IPS-15b (cell line): ENCODE data around the gene SEC31A.
"Not testable (repeated sequence)": the region's sequence is repeated elsewhere in the genome, so short reads cannot be mapped to it uniquely, and the experiment has no call there.

Source experiments
- H3K27me3 ChIP-seq: one replicate; pipeline ENCODE4 v1.6.1; 2013; ENCODE audit warnings: low read length; ENCODE audit not compliant: control insufficient read depth, insufficient read depth
- H3K36me3 ChIP-seq: one replicate; pipeline ENCODE4 v1.6.1; 2013; ENCODE audit warnings: low read length; ENCODE audit not compliant: control insufficient read depth, insufficient read depth
- H3K4me1 ChIP-seq: one replicate; pipeline ENCODE4 v1.6.1; 2013; ENCODE audit warnings: mild to moderate bottlenecking, low read length; ENCODE audit not compliant: control insufficient read depth, insufficient read depth
- H3K4me3 ChIP-seq: one replicate; pipeline ENCODE4 v1.5.1; 2013; ENCODE audit warnings: low read depth, low read length
- H3K9ac ChIP-seq: one replicate; pipeline ENCODE4 v1.6.1; 2013; ENCODE audit warnings: low read depth, mild to moderate bottlenecking, low read length
- H3K9me3 ChIP-seq: one replicate; pipeline ENCODE4 v1.6.1; 2013; ENCODE audit warnings: mild to moderate bottlenecking, low read length; ENCODE audit not compliant: control insufficient read depth, insufficient read depth

SEC31A gene, protein sequence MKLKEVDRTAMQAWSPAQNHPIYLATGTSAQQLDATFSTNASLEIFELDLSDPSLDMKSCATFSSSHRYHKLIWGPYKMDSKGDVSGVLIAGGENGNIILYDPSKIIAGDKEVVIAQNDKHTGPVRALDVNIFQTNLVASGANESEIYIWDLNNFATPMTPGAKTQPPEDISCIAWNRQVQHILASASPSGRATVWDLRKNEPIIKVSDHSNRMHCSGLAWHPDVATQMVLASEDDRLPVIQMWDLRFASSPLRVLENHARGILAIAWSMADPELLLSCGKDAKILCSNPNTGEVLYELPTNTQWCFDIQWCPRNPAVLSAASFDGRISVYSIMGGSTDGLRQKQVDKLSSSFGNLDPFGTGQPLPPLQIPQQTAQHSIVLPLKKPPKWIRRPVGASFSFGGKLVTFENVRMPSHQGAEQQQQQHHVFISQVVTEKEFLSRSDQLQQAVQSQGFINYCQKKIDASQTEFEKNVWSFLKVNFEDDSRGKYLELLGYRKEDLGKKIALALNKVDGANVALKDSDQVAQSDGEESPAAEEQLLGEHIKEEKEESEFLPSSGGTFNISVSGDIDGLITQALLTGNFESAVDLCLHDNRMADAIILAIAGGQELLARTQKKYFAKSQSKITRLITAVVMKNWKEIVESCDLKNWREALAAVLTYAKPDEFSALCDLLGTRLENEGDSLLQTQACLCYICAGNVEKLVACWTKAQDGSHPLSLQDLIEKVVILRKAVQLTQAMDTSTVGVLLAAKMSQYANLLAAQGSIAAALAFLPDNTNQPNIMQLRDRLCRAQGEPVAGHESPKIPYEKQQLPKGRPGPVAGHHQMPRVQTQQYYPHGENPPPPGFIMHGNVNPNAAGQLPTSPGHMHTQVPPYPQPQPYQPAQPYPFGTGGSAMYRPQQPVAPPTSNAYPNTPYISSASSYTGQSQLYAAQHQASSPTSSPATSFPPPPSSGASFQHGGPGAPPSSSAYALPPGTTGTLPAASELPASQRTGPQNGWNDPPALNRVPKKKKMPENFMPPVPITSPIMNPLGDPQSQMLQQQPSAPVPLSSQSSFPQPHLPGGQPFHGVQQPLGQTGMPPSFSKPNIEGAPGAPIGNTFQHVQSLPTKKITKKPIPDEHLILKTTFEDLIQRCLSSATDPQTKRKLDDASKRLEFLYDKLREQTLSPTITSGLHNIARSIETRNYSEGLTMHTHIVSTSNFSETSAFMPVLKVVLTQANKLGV

DNA sequence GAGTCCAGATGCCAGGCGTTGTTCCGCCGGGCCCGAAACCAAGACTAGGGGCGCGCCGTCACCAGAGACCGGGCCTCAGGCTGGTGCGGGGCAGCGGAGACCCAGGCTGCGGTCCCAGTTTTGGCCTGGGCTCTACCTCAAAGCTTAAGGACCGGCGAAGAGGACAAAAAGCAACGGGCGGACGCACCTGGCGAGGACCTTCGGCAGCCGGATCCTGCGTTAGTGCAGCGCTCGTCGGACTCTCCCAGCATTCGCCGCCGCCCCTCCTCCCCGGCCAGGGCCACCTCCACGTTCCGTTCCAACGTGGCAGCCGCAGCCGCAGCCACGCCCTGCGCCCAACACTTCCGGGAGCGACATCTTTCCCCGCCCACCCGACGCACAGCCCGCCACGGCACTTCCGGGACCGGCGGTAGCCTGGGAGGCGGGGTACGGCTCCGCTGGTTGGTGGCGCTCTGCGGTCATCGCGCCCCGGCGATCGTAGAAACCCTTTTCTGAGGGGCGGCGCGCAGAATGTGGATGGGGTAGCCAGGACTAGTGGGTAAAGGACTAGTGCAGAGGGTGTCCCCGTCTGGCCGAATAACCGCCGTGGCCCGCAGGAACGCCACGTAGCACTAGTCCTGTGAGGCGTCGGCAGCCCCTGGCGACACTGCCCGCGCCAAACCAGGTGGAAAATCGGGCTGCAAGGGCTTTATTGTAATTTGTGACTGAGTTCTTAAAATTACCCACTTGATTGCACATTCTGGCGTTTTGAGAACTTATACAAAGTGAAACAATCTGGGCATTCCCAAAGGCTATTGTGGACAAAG is at the start of gene SEC31A:
TSS of gene SEC31A (minus strand) at position 253 of the 806 bp plus-strand sequence. CDS start 9,217 bp downstream, outside the sequence.
- peaks cover 13% of the 10 kb centered on the region for H3K36me3 ChIP-seq
- no peaks in the 10 kb centered on the region for H3K9me3 ChIP-seq
- H3K4me1 ChIP-seq, result peaks cover 3% of the 10 kb centered on the region
- no peaks in the 10 kb centered on the region for H3K27me3 ChIP-seq
- H3K9ac ChIP-seq, result peak within 1 kb of the TSS; percentile 98
- peak within 1 kb of the TSS; percentile 96 for H3K4me3 ChIP-seq

DNA sequence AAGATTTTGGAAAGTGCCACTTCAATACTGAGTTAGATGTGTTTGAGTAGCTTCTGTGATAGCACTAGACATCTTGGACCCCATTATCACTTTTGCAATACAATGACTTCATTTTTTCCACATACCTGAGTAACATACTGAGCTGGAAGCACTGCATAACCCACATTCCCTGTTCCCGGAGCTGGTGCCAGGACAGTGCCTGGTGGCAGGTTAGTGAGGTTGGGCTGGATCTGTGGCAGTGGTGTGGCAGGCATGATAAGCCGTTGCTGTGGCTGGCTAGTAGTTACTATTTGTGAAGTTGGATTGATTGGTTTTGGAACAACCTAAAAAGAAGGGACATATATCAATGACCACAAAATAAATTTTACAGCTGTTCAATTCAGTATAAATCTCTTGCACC is 48.5 kb upstream of the SEC31A start:
- Histone ChIP-seq H3K9me3 (no peaks in the 10 kb centered on the region), H3K9ac (no peak overlapping the region), H3K27me3 (no peaks in the 10 kb centered on the region), H3K36me3 (peaks cover 5% of the 10 kb centered on the region), H3K4me1 (no peaks in the 10 kb centered on the region), H3K4me3 (no peak overlapping the region)

DNA sequence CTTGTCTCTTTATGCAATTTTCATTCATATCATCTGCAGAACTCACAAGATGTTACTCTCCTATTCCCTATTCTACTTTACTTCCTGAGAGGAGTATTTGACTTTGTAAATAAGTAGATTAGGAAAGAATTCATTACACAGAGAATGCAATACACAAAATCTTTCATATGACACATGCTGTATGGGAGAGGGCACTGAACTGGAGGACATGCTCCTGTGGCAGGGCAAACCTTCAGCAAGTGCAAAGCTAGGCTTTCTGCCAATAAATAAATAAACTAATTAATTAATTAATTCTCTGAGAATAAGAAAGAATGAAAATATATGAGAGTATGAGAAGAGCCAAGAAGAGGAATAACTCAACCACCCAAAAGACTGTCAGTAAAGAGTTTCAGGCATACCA is 43.5 kb upstream of the SEC31A start:
- H3K9me3 ChIP-seq, result no peaks in the 10 kb centered on the region
- peaks cover 4% of the 10 kb centered on the region for H3K36me3 ChIP-seq
- no peak overlapping the region for H3K9ac ChIP-seq
- no peak overlapping the region for H3K4me3 ChIP-seq
- no peaks in the 10 kb centered on the region for H3K27me3 ChIP-seq
- no peaks in the 10 kb centered on the region for H3K4me1 ChIP-seq

DNA sequence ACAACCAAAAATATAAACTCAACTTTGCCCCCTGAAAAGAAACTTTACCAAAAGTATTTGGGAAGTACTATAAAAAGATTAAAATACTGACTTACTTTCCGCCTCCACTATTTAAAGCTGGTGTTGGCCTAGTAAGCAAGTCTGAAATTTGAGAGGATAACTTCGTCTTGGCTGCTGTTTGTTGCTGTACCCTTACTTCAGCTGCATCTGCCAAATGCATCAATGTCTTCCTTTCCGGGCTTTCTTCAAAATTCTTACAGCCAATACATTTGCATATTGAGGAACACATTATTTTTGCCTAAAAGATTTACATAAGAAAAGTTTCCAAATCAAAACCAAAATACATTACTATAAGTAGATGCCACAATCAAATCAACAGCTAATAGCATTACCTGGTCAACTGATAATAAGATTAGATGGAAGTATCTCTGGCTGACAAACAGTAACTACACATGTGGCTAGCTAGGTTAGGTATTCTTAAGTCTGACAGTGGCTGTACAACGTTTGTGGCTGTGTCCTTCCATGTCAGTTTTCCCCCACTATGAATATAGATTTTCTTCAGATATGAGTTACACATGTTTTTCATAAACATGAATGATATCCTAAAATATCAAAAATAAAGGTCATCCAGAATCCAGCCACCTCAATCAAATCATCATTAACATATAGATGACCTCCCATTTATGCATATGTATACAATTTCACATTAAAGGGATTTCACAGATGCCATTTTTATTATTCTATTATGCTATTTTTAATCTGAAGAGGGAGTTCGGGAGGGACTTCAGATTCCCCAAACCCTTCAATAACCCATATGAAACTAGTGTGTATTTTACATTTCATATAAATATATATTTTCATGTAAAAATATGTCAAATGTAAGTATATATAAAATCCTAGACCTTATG is 40.1 kb upstream of the SEC31A start:
- Histone ChIP-seq H3K4me3 (no peak overlapping the region), H3K27me3 (no peaks in the 10 kb centered on the region), H3K4me1 (no peaks in the 10 kb centered on the region), H3K36me3 (no peaks in the 10 kb centered on the region), H3K9me3 (no peaks in the 10 kb centered on the region), H3K9ac (no peak overlapping the region)

DNA sequence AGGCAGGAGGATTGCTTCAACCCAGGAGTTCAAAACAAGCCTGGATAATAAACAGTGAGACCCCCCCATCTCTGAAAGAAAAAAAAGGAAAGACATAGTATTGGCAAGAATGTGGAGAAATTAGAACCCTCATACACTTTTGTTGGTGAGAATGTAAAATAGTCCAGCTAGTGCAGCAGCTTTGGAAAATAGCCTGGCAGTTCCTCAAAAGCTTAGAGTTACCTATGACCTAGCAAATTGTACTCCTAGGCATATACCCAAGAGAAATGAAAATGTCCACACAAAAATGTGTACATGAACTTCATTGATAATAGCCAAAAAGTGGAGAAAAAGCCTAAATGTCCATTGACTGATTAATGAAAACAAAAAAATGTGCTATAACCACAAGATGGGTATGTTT is 30.8 kb upstream of the SEC31A start:
- Histone ChIP-seq H3K9me3 (no peaks in the 10 kb centered on the region), H3K4me3 (no peak overlapping the region), H3K9ac (no peak overlapping the region), H3K27me3 (no peaks in the 10 kb centered on the region), H3K4me1 (no peaks in the 10 kb centered on the region), H3K36me3 (no peaks in the 10 kb centered on the region)

DNA sequence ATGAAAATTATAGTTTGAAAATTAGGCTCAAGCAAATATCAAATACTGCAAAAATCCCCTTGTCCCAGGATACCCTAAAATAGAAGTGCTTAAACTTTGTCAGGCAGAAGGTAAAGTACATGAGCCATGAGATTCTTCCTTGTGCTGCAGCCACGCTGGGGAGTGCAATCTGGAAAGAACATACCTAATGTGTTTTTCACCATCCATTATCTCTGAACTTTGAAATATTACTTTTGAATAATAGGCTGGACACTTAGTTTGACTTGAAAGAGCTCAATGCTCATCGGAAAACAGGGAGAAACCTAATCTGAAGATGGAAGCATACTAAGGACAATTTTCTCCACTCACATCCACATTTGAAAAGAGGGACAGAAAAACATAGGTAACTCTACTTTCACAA is 28.4 kb upstream of the SEC31A start:
- Histone ChIP-seq H3K9me3 (no peaks in the 10 kb centered on the region), H3K27me3 (no peaks in the 10 kb centered on the region), H3K36me3 (no peaks in the 10 kb centered on the region), H3K4me3 (no peak overlapping the region), H3K4me1 (no peaks in the 10 kb centered on the region), H3K9ac (no peak overlapping the region)

DNA sequence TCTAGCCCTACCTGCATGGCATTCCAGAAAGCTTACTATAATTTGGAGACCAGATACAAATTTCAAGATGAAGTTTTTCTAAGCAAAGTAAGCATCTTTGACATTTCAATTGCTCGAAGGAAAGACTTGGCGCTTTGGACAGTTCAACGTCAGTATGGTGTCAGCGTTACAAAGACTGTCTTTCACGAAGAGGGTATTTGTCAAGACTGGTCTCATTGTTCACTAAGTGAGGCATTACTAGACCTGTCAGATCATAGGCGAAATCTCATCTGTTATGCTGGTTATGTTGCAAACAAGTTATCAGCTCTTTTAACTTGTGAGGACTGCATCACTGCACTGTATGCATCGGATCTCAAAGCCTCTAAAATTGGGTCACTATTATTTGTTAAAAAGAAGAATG is 27.1 kb upstream of the SEC31A start:
- Histone ChIP-seq H3K9me3 (no peaks in the 10 kb centered on the region), H3K27me3 (no peaks in the 10 kb centered on the region), H3K9ac (no peak overlapping the region), H3K36me3 (no peaks in the 10 kb centered on the region), H3K4me1 (no peaks in the 10 kb centered on the region), H3K4me3 (no peak overlapping the region)

DNA sequence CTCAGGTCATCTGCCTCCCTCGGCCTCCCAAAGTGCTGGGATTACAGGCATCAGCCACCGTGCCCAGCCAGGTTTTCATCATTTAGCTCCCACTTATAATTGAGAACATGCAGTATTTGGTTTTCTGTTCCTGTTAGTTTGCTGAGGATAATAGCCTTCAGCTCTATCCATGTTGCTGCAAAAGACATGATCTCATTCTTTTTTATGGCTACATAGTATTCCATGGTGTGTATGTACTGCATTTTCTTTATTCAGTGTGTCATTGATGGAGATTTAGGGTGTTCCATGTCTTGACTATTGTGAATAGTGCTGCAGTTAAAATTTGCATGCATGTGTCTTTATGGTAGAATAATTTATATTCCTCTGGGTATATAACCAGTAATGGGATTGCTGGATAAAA is 23.0 kb upstream of the SEC31A start:
- not testable (repeated sequence) for H3K27me3 ChIP-seq, H3K4me3 ChIP-seq, H3K9me3 ChIP-seq, H3K36me3 ChIP-seq, H3K9ac ChIP-seq, H3K4me1 ChIP-seq

DNA sequence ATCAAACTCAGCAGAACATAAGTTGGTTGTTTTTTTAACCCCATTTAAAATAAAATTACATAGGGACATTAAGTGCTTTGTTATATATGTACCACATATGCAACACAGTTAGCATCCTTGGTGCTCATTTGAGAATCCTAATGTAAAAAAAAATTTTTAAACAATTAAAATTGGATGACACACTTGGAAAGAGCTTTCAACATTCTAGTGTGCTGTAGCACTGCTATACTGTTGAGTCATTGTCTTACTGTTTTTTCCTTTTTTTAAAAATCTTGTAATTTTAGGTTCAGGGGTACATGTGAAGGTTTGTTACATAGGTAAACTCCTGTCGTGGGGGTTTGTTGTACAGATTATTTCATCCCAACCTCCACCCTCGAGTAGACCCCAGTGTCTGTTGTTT is 22.4 kb upstream of the SEC31A start:
- peaks cover 2% of the 10 kb centered on the region for H3K36me3 ChIP-seq
- no peaks in the 10 kb centered on the region for H3K4me1 ChIP-seq
- H3K9me3 ChIP-seq, result no peaks in the 10 kb centered on the region
- H3K27me3 ChIP-seq, result no peaks in the 10 kb centered on the region
- no peak overlapping the region for H3K9ac ChIP-seq
- H3K4me3 ChIP-seq, result no peak overlapping the region

DNA sequence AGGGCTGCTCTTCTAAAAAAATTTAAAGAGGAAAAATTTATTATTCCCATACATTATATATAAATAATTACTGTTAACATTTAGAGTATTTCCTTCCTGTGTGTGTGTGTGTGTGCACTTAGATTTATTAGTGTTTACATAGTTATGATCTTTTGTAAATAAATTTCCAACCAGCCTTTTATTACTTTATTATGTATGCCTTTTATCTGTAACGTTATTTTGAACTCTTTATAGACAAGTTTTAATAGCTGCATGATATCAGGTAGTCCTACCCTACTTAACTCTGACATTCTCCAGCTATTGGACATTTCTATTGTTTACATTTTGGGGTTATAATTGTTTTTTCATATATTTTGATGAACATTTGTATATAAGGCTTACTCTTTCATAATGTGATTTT is 18.4 kb upstream of the SEC31A start:
- peaks cover 2% of the 10 kb centered on the region for H3K36me3 ChIP-seq
- no peaks in the 10 kb centered on the region for H3K27me3 ChIP-seq
- H3K9ac ChIP-seq, result no peak overlapping the region
- no peaks in the 10 kb centered on the region for H3K9me3 ChIP-seq
- no peaks in the 10 kb centered on the region for H3K4me1 ChIP-seq
- H3K4me3 ChIP-seq, result no peak overlapping the region
